GM12875 (cell line): ENCODE measurements around the gene CEP68.
A peak's percentile ranks its signal among the peaks of the same experiment; 100 is the strongest.

Source experiments
- H3K4me3 ChIP-seq: one replicate; pipeline ENCODE4 v1.5.1; 2011; ENCODE audit warnings: low read depth, low read length, control low read depth
- TF ChIP-seq, protein P1 (sequence below): IDR thresholded peaks from 2 replicates; pipeline ENCODE4 v1.5.1; 2011; ENCODE audit warnings: low read depth, mild to moderate bottlenecking, control low read depth, inconsistent platforms, low read length, moderate library complexity, borderline replicate concordance; ENCODE audit not compliant: insufficient read depth

The CEP68 gene

DNA sequence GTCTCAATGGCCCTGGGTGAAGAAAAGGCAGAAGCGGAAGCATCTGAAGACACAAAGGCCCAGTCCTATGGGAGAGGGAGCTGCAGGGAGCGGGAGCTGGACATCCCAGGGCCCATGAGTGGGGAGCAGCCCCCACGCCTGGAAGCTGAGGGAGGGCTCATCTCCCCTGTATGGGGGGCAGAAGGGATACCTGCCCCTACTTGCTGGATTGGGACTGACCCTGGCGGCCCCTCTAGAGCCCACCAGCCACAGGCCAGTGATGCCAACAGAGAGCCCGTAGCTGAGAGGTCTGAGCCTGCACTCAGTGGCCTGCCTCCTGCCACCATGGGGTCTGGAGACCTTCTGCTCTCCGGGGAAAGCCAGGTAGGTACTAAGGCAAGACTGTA, 13.2 kb downstream of the CEP68 start:
- TF ChIP-seq, protein P1, sequence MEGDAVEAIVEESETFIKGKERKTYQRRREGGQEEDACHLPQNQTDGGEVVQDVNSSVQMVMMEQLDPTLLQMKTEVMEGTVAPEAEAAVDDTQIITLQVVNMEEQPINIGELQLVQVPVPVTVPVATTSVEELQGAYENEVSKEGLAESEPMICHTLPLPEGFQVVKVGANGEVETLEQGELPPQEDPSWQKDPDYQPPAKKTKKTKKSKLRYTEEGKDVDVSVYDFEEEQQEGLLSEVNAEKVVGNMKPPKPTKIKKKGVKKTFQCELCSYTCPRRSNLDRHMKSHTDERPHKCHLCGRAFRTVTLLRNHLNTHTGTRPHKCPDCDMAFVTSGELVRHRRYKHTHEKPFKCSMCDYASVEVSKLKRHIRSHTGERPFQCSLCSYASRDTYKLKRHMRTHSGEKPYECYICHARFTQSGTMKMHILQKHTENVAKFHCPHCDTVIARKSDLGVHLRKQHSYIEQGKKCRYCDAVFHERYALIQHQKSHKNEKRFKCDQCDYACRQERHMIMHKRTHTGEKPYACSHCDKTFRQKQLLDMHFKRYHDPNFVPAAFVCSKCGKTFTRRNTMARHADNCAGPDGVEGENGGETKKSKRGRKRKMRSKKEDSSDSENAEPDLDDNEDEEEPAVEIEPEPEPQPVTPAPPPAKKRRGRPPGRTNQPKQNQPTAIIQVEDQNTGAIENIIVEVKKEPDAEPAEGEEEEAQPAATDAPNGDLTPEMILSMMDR = no peak

DNA sequence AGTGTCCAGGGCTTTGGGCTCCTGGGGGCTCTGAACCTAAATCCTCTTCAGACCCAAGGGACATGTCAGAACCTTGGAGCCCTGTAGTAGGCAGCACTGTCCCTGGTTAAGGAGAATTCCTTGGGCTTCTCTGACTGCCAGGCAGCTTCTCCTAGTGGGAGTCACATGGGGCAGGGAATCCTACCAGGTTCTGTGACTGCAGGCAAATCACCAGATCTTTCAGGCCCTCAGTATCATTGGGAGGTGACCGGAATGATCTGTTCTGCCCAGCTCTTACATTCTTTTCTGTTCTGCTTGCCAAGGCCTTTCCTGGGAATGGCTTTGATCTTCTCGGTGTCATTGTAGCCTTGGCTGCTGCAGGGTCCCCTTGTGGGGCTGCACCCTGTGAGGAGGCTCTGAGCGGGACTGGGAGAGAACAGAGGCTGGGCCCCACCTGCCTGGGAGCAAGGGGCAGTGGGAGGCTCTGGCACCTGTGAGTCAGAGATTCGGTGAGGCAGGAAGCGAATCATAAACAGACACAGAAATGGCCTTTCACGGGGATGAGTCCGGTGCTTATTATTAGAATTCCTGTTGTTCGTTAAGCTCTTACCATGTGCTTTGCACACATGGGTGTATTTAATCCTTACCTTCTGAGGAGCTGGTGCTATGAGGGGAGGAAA, 14.1 kb downstream of the CEP68 start:
- no peak overlapping the region for H3K4me3 ChIP-seq
- TF ChIP-seq, protein P1 = no peak

More for the DNA sequence above, 13.2 kb downstream of the CEP68 start:
- H3K4me3 ChIP-seq = no peak overlapping the region

DNA sequence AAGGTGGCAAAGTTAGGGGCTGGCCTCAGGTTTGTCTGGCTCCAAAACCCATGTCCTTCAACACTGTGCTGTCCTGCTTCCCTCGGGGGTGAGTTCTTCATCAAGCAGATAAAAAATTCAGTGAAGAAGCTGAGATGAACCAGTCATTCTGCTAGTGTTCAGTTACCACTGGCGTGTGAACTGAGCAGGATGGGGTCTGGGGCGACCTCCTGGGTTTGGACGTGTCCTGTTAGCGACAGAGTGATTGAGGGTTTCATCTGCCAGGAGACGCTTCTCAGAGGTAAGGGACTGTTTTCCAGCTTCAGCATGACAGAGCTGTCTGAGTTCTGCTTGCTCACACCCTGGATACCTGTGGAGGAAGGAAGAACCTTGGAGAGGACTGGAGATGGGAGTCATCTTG, 14.6 kb downstream of the CEP68 start:
- TF ChIP-seq, protein P1 = no peak
- no peak overlapping the region for H3K4me3 ChIP-seq

DNA sequence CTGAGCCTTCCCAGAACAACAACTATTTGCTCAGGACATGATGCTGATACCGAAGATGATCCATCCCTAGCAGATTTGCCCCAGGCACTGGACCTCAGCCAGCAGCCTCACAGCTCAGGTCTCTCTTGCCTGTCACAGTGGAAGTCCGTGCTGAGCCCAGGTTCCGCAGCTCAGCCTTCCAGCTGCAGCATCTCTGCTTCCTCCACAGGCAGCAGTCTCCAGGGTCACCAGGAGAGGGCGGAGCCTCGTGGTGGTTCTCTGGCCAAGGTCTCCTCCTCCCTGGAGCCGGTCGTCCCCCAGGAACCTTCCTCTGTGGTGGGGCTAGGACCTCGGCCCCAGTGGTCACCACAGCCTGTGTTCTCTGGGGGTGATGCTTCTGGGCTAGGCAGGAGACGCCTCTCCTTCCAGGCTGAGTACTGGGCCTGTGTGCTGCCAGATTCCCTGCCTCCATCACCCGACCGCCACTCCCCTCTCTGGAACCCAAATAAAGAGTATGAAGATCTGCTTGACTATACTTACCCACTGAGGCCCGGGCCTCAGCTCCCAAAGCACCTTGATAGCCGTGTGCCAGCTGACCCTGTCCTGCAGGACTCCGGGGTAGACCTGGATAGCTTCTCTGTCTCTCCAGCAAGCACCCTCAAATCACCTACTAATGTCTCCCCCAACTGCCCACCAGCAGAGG, 15.4 kb downstream of the CEP68 start:
- H3K4me3 ChIP-seq = no peak overlapping the region
- TF ChIP-seq, protein P1 = peak; percentile 25; the same call in 1 of the 2 replicates

DNA sequence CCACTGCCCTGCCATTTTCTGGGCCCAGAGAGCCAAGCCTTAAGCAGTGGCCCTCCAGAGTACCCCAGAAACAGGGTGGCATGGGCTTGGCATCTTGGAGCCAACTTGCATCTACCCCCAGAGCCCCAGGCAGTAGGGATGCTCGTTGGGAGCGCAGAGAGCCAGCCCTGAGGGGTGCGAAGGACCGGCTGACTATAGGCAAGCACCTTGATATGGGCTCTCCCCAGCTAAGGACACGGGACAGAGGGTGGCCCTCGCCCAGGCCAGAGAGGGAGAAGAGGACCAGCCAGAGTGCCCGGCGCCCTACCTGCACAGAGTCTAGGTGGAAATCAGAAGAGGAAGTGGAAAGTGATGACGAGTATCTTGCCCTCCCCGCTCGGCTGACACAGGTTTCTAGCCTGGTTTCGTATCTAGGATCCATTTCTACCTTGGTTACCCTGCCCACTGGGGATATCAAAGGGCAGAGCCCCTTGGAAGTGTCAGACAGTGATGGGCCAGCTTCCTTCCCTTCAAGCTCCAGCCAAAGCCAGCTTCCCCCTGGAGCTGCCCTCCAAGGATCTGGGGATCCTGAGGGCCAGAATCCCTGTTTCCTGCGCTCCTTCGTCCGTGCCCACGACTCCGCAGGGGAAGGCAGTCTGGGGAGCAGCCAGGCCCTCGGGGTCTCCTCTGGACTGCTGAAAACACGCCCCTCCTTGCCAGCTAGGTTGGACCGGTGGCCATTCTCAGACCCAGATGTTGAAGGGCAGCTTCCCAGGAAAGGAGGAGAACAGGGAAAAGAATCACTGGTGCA, 16.2 kb downstream of the CEP68 start:
- TF ChIP-seq, protein P1 = no peak
- H3K4me3 ChIP-seq = no peak overlapping the region

DNA sequence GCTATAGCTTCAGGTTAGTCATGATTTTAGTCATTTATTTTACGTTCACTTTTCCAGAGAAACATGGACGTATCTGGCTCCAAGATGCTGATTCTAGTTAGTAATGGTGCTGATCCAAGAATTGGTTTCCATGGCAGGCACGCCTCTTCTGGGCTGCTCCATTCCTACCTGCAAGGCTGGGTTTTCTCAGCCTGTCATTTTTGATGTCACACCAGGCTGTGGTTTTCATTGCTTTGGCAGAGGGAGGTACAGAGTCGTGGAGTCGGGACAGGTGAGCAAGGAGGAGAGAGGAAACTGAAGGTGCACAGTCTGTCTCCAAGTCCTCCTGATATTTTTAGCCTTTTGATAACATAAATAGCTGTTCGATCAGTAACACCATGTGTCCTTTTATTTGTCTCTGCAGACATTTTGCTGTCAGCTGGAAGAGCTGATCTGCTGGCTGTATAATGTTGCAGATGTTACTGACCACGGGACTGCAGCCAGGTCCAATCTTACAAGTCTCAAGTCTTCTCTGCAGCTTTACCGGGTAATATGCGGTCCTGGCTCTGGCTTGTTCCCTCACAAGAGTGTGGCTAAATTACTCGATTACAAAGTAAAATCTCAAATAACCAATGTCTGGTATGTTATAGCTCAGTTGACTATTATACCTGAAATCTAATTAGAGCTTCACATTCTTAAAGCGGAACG, 17.8 kb downstream of the CEP68 start:
- no peak overlapping the region for H3K4me3 ChIP-seq
- TF ChIP-seq, protein P1 = no peak
